HEK293 (cell line): ENCODE data around the gene RELB.

Experiments
- CTCF ChIA-PET: fragments of 350-600 bp; formaldehyde crosslinking; extraction: SDS; loops from one replicate; lab custom pipeline; 2021; ENCODE audit warnings: antibody characterized with exemption; lab: Yijun Ruan, JAX
- POLR2A ChIA-PET: fragments of 300-600 bp; formaldehyde crosslinking; extraction: SDS; loops from one replicate; lab custom pipeline; 2020; ENCODE audit warnings: antibody characterized with exemption, inconsistent platforms; lab: Yijun Ruan, JAX
- H3K27ac ChIP-seq: fragments of 200-500 bp; sonication (Bioruptor generic); 2 replicates; pipeline ENCODE4 v1.5.1; 2014; ENCODE audit warnings: low read depth, low read length, control low read depth, inconsistent platforms; ENCODE audit errors: extremely low read depth
- H3K36me3 ChIP-seq, 2 experiments: fragments of 200-500 bp in 1 of 2; sonication (Bioruptor generic) in 1 of 2; 1 replicate in 1 of 2; 2 replicates in 1 of 2; pipeline ENCODE4 v1.5.1; 2014 to 2017; ENCODE audit warnings: inconsistent platforms in 2 of 2, low read length in 2 of 2; ENCODE audit not compliant: control insufficient read depth in 2 of 2, insufficient read depth in 1 of 2
- H3K4me1 ChIP-seq: fragments of 200-500 bp; sonication (Bioruptor generic); 2 replicates; pipeline ENCODE4 v1.5.1; 2014; ENCODE audit warnings: mild to moderate bottlenecking, low read length, inconsistent platforms; ENCODE audit not compliant: control insufficient read depth, insufficient read depth
- H3K4me3 ChIP-seq: 2 replicates; pipeline ENCODE4 v1.5.1; 2011; ENCODE audit warnings: low read depth, mild to moderate bottlenecking, control low read depth, low read length, moderate library complexity
- H3K9me3 ChIP-seq: fragments of 200-500 bp; sonication (Bioruptor generic); 2 replicates; pipeline ENCODE4 v1.5.1; 2014; ENCODE audit warnings: low read depth, low read length, inconsistent platforms; ENCODE audit not compliant: control insufficient read depth, insufficient read depth
- EGR2 ChIP-seq: fragments of 450-650 bp; formaldehyde crosslinking; IDR thresholded peaks from 2 replicates; pipeline ENCODE4 v1.5.1; 2016; ENCODE audit warnings: low read depth, missing biosample characterization, missing genetic modification characterization
- GFI1B ChIP-seq: fragments of 450-650 bp; formaldehyde crosslinking; IDR thresholded peaks from 2 replicates; pipeline ENCODE4 v1.5.1; 2016; ENCODE audit warnings: missing biosample characterization, missing genetic modification characterization
- GLI4 ChIP-seq: fragments of 450-650 bp; formaldehyde crosslinking; IDR thresholded peaks from 2 replicates; pipeline ENCODE4 v1.5.1; 2016; ENCODE audit warnings: missing biosample characterization, missing genetic modification characterization
- GLIS1 ChIP-seq: fragments of 450-650 bp; formaldehyde crosslinking; IDR thresholded peaks from 2 replicates; pipeline ENCODE4 v1.5.1; 2016; ENCODE audit warnings: missing biosample characterization, missing genetic modification characterization
- KLF1 ChIP-seq: fragments of 450-650 bp; formaldehyde crosslinking; IDR thresholded peaks from 2 replicates; pipeline ENCODE4 v1.5.1; 2016; ENCODE audit warnings: missing biosample characterization, missing genetic modification characterization
- KLF8 ChIP-seq: fragments of 450-650 bp; formaldehyde crosslinking; IDR thresholded peaks from 2 replicates; pipeline ENCODE4 v1.5.1; 2016; ENCODE audit warnings: missing biosample characterization, missing genetic modification characterization
- MYNN ChIP-seq: fragments of 450-650 bp; formaldehyde crosslinking; IDR thresholded peaks from 2 replicates; pipeline ENCODE4 v1.5.1; 2016; ENCODE audit warnings: missing biosample characterization, missing genetic modification characterization, borderline replicate concordance
- REPIN1 ChIP-seq: fragments of 450-650 bp; formaldehyde crosslinking; IDR thresholded peaks from 2 replicates; pipeline ENCODE4 v1.5.1; 2017; ENCODE audit warnings: missing biosample characterization, missing genetic modification characterization, low read depth
- SCRT1 ChIP-seq: fragments of 450-650 bp; formaldehyde crosslinking; IDR thresholded peaks from 2 replicates; pipeline ENCODE4 v1.5.1; 2016; ENCODE audit warnings: missing biosample characterization, missing genetic modification characterization, borderline replicate concordance
- SP7 ChIP-seq: fragments of 450-650 bp; formaldehyde crosslinking; IDR thresholded peaks from 2 replicates; pipeline ENCODE4 v1.5.1; 2016; ENCODE audit warnings: missing biosample characterization, missing genetic modification characterization
- ZBTB10 ChIP-seq: fragments of 450-650 bp; formaldehyde crosslinking; IDR thresholded peaks from 2 replicates; pipeline ENCODE4 v1.5.1; 2016; ENCODE audit warnings: missing biosample characterization, missing genetic modification characterization
- ZBTB11 ChIP-seq: fragments of 450-650 bp; formaldehyde crosslinking; conservative IDR thresholded peaks from 2 replicates; pipeline ENCODE4 v1.5.1; 2016; ENCODE audit warnings: low read depth, missing biosample characterization, missing genetic modification characterization
- ZBTB20 ChIP-seq: fragments of 450-650 bp; formaldehyde crosslinking; IDR thresholded peaks from 2 replicates; pipeline ENCODE4 v1.5.1; 2016; ENCODE audit warnings: missing biosample characterization, missing genetic modification characterization
- ZFP69B ChIP-seq: fragments of 450-650 bp; formaldehyde crosslinking; IDR thresholded peaks from 2 replicates; pipeline ENCODE4 v1.5.1; 2016; ENCODE audit warnings: missing biosample characterization, missing genetic modification characterization
- ZNF138 ChIP-seq: fragments of 450-650 bp; formaldehyde crosslinking; IDR thresholded peaks from 2 replicates; pipeline ENCODE4 v1.5.1; 2016; ENCODE audit warnings: missing biosample characterization, missing genetic modification characterization, borderline replicate concordance
- ZNF175 ChIP-seq: fragments of 450-650 bp; formaldehyde crosslinking; IDR thresholded peaks from 2 replicates; pipeline ENCODE4 v1.5.1; 2016; ENCODE audit warnings: missing biosample characterization, missing genetic modification characterization
- ZNF184 ChIP-seq: fragments of 450-650 bp; IDR thresholded peaks from 2 replicates; pipeline ENCODE4 v1.5.1; 2018; ENCODE audit warnings: missing biosample characterization, mild to moderate bottlenecking, missing genetic modification characterization
- ZNF19 ChIP-seq: fragments of 450-650 bp; formaldehyde crosslinking; IDR thresholded peaks from 2 replicates; pipeline ENCODE4; 2016; ENCODE audit warnings: missing biosample characterization, missing genetic modification characterization, low read depth
- ZNF2 ChIP-seq: fragments of 450-650 bp; formaldehyde crosslinking; IDR thresholded peaks from 2 replicates; pipeline ENCODE4 v1.5.1; 2016; ENCODE audit warnings: missing biosample characterization, missing genetic modification characterization
- ZNF211 ChIP-seq: fragments of 450-650 bp; formaldehyde crosslinking; IDR thresholded peaks from 2 replicates; pipeline ENCODE4 v1.5.1; 2016; ENCODE audit warnings: low read depth, missing biosample characterization, missing genetic modification characterization
- ZNF221 ChIP-seq: fragments of 450-650 bp; formaldehyde crosslinking; IDR thresholded peaks from 2 replicates; pipeline ENCODE4 v1.5.1; 2017; ENCODE audit warnings: missing biosample characterization, missing genetic modification characterization, borderline replicate concordance
- ZNF223 ChIP-seq: fragments of 450-650 bp; formaldehyde crosslinking; IDR thresholded peaks from 2 replicates; pipeline ENCODE4 v1.5.1; 2016; ENCODE audit warnings: missing biosample characterization, missing genetic modification characterization
- ZNF311 ChIP-seq: fragments of 450-650 bp; formaldehyde crosslinking; IDR thresholded peaks from 2 replicates; pipeline ENCODE4 v1.5.1; 2017; ENCODE audit warnings: missing biosample characterization, missing genetic modification characterization, borderline replicate concordance
- ZNF354C ChIP-seq: fragments of 450-650 bp; formaldehyde crosslinking; IDR thresholded peaks from 2 replicates; pipeline ENCODE4 v1.5.1; 2016; ENCODE audit warnings: missing biosample characterization, missing genetic modification characterization, low read depth, borderline replicate concordance
- ZNF366 ChIP-seq: fragments of 450-650 bp; formaldehyde crosslinking; conservative IDR thresholded peaks from 2 replicates; pipeline ENCODE4 v1.5.1; 2016; ENCODE audit warnings: missing biosample characterization, missing genetic modification characterization
- ZNF404 ChIP-seq: fragments of 450-650 bp; formaldehyde crosslinking; IDR thresholded peaks from 2 replicates; pipeline ENCODE4 v1.5.1; 2017; ENCODE audit warnings: missing biosample characterization, missing genetic modification characterization
- ZNF423 ChIP-seq: fragments of 450-650 bp; formaldehyde crosslinking; IDR thresholded peaks from 2 replicates; pipeline ENCODE4 v1.5.1; 2016; ENCODE audit warnings: missing biosample characterization, missing genetic modification characterization
- ZNF426 ChIP-seq: fragments of 450-650 bp; formaldehyde crosslinking; IDR thresholded peaks from 2 replicates; pipeline ENCODE4 v1.5.1; 2017; ENCODE audit warnings: missing biosample characterization, missing genetic modification characterization, mild to moderate bottlenecking, inconsistent platforms, moderate library complexity
- ZNF549 ChIP-seq: fragments of 450-650 bp; IDR thresholded peaks from 2 replicates; pipeline ENCODE4 v1.5.1; 2018; ENCODE audit warnings: missing biosample characterization, missing genetic modification characterization, mild to moderate bottlenecking, inconsistent platforms, moderate library complexity
- ZNF571 ChIP-seq: fragments of 450-650 bp; formaldehyde crosslinking; IDR thresholded peaks from 2 replicates; pipeline ENCODE4 v1.5.0; 2017; ENCODE audit warnings: missing biosample characterization, missing genetic modification characterization
- ZNF580 ChIP-seq: fragments of 450-650 bp; formaldehyde crosslinking; IDR thresholded peaks from 2 replicates; pipeline ENCODE4 v1.5.1; 2016; ENCODE audit warnings: missing biosample characterization, missing genetic modification characterization
- ZNF600 ChIP-seq: fragments of 450-650 bp; formaldehyde crosslinking; IDR thresholded peaks from 2 replicates; pipeline ENCODE4 v1.5.1; 2016; ENCODE audit warnings: missing biosample characterization, missing genetic modification characterization
- ZNF623 ChIP-seq: fragments of 450-650 bp; formaldehyde crosslinking; IDR thresholded peaks from 2 replicates; pipeline ENCODE4 v1.5.1; 2016; ENCODE audit warnings: missing biosample characterization, missing genetic modification characterization
- ZNF701 ChIP-seq: fragments of 450-650 bp; formaldehyde crosslinking; IDR thresholded peaks from 2 replicates; pipeline ENCODE4 v1.5.1; 2016; ENCODE audit warnings: missing biosample characterization, missing genetic modification characterization
- ZNF707 ChIP-seq: fragments of 450-650 bp; formaldehyde crosslinking; IDR thresholded peaks from 2 replicates; pipeline ENCODE4 v1.5.1; 2016; ENCODE audit warnings: missing biosample characterization, missing genetic modification characterization
- ZNF747 ChIP-seq: fragments of 450-650 bp; formaldehyde crosslinking; IDR thresholded peaks from 2 replicates; pipeline ENCODE4 v1.5.1; 2016; ENCODE audit warnings: missing biosample characterization, missing genetic modification characterization
- ZNF830 ChIP-seq: fragments of 450-650 bp; IDR thresholded peaks from 2 replicates; pipeline ENCODE4 v1.5.0; 2018; ENCODE audit warnings: missing biosample characterization, missing genetic modification characterization, low read depth, mild to moderate bottlenecking, moderate library complexity
- ZSCAN16 ChIP-seq: fragments of 450-650 bp; formaldehyde crosslinking; IDR thresholded peaks from 2 replicates; pipeline ENCODE4 v1.5.1; 2016; ENCODE audit warnings: missing biosample characterization, missing genetic modification characterization

RELB gene

GRCh38 chr19:45057444-45057843, 56.2 kb downstream of the RELB start:
- POLR2A ChIA-PET = interaction anchor here (0.6 to 1.7 kb wide), 5 partner anchors 10 to 460 kb away, joined by 3 to 12 read pairs (median 5); partner anchors contain the start of gene CLASRP

GRCh38 chr19:45058622-45059159, 57.4 kb downstream of the RELB start:
- POLR2A ChIA-PET = interaction anchor here (0.6 to 2.2 kb wide), 3 partner anchors 20 to 62 kb away, joined by 6 to 14 read pairs (median 6); partner anchors contain the start of gene CLASRP
- CTCF ChIA-PET = interaction anchor here (0.6 to 3.9 kb wide), 18 partner anchors 10 to 191 kb away, joined by 3 to 65 read pairs (median 4); partner anchors contain the start of genes APOE, CLASRP and PPP1R37
- Histone ChIP-seq H3K36me3 (peaks cover 78 to 96% of the 10 kb centered on the region in 2 experiments), H3K4me1 (no peaks in the 10 kb centered on the region), H3K4me3 (no peak overlapping the region), H3K9me3 (no peaks in the 10 kb centered on the region), H3K27ac (no peak overlapping the region)
- TF ChIP-seq ZNF623 (tag by site-specific recombination) (no peak), SCRT1 (tag by site-specific recombination) (peak; percentile 47; the same call in 1 of the 2 replicates), MYNN (tag by site-specific recombination) (no peak), ZNF701 (tag by site-specific recombination) (no peak), ZNF175 (no peak), EGR2 (tag by site-specific recombination) (peak; percentile 47), ZBTB10 (tag by site-specific recombination) (no peak), ZSCAN16 (tag by site-specific recombination) (no peak), GLIS1 (tag by site-specific recombination) (0 out of 2 replicates have a peak, but pooled peaks have one; percentile 10), ZBTB11 (no peak), ZBTB20 (tag by site-specific recombination) (peak; percentile 26; the same call in 1 of the 2 replicates), ZFP69B (no peak), ZNF580 (no peak), KLF8 (tag by site-specific recombination) (no peak), KLF1 (tag by site-specific recombination) (peak; percentile 49), ZNF138 (no peak), ZNF747 (tag by site-specific recombination) (0 out of 2 replicates have a peak, but pooled peaks have one; percentile 57), SP7 (tag by site-specific recombination) (no peak), ZNF366 (tag by site-specific recombination) (peak; percentile 99), GLI4 (tag by site-specific recombination) (no peak), ZNF830 (tag by site-specific recombination) (no peak), ZNF571 (tag by site-specific recombination) (0 out of 2 replicates have a peak, but pooled peaks have one; percentile 22)

More at GRCh38 chr19:45057444-45057843, 56.2 kb downstream of the RELB start:
- Histone ChIP-seq H3K9me3 (no peaks in the 10 kb centered on the region), H3K27ac (peak overlapping the region; percentile 31; the same call in 1 of the 2 replicates), H3K4me1 (no peaks in the 10 kb centered on the region), H3K4me3 (no peak overlapping the region), H3K36me3 (peaks cover 78 to 95% of the 10 kb centered on the region in 2 experiments)
- CTCF ChIA-PET = interaction anchor here (0.5 to 1.1 kb wide), 5 partner anchors 11 to 160 kb away, joined by 3 to 5 read pairs (median 3); no protein-coding TSS in a partner anchor
- TF ChIP-seq ZNF311 (no peak), ZNF19 (no peak), ZNF354C (tag by site-specific recombination) (no peak), ZNF221 (tag by site-specific recombination) (no peak), GFI1B (tag by site-specific recombination) (no peak), ZNF426 (tag by site-specific recombination) (no peak), ZNF600 (no peak), ZNF423 (no peak), EGR2 (tag by site-specific recombination) (no peak), ZNF184 (tag by site-specific recombination) (no peak), ZNF211 (tag by site-specific recombination) (no peak), MYNN (tag by site-specific recombination) (no peak), ZNF549 (tag by site-specific recombination) (no peak), ZNF223 (tag by site-specific recombination) (no peak), ZNF2 (tag by site-specific recombination) (no peak), ZNF707 (tag by site-specific recombination) (no peak), ZNF404 (no peak), REPIN1 (tag by site-specific recombination) (no peak)
